Peyer's patch (tissue), 4 donors: ENCODE measurements around the gene CD164. TPM values are rescaled to one million over a fixed set of nuclear protein-coding genes. Genes with fewer than 3 reads are reported as not detected.
A peak's percentile ranks its signal among the peaks of the same experiment; 100 is the strongest.

Experiments used
- DNase-seq, 3 donors: peaks; one replicate each; pipeline ENCODE4 v3.0.0-alpha.2; 2017 to 2019
- H3K27ac ChIP-seq, 4 donors: fragments of 200-600 bp; sonication (generic); one replicate each; pipeline ENCODE4 v1.5.1; 2016 to 2019
- H3K27me3 ChIP-seq, 2 donors: fragments of 200-600 bp; sonication (generic); one replicate each; pipeline ENCODE4 v1.5.1; 2019
- H3K36me3 ChIP-seq, 3 donors: fragments of 200-600 bp; sonication (generic); one replicate each; pipeline ENCODE4 v1.5.1; 2016 to 2019
- H3K4me1 ChIP-seq, 4 donors: fragments of 200-600 bp; sonication (generic); one replicate each; pipeline ENCODE4 v1.5.1; 2016 to 2019
- H3K4me3 ChIP-seq, 4 donors: fragments of 200-600 bp; sonication (generic); 1 replicate in 3 of 4; 2 replicates in 1 of 4; pipeline ENCODE4 v1.5.1; 2016 to 2019; ENCODE audit warnings: mild to moderate bottlenecking in 1 of 4
- H3K9me3 ChIP-seq, 4 donors: fragments of 200-600 bp; sonication (generic); one replicate each; pipeline ENCODE4 v1.5.1; 2016 to 2019; ENCODE audit warnings: mild to moderate bottlenecking in 1 of 4
- CTCF ChIP-seq, 6 experiments: fragments of 450-650 bp in 4 of 6; fragments of 200-600 bp in 2 of 6; sonication (generic) in 1 of 6; IDR thresholded peaks; one replicate each; pipeline ENCODE4 v1.5.1; 2017 to 2019; ENCODE audit warnings: antibody characterized with exemption in 6 of 6, mild to moderate bottlenecking in 3 of 6, moderate library complexity in 1 of 6
- POLR2A ChIP-seq, 2 donors: fragments of 450-650 bp; IDR thresholded peaks; one replicate each; pipeline ENCODE4 v1.5.1; 2017; ENCODE audit warnings: antibody characterized with exemption in 2 of 2, mild to moderate bottlenecking in 2 of 2, moderate library complexity in 2 of 2
- total RNA-seq, 4 donors: library from RNA; depleted of rRNA; stranded (reverse); fragments of >200 nt; gene quantifications; one replicate each; pipeline ENCODE4 v1.1.0, GENCODE V29; 2016

The CD164 gene
- 100 to 1,000 TPM in 3 of 4 donors, 10 to 100 TPM in 1; 62.7 to 382 (median 216) TPM for total RNA-seq

GRCh38 chr6:109381747-109382575 is at the start of gene CD164:
Gene CD164, minus strand, starts transcription at chr6:109382467. Its CDS starts 89 bp downstream, at chr6:109382378.
- Histone ChIP-seq H3K4me1 (peaks cover 0 to 46% (median 10%) of the 10 kb centered on the region in 4 donors), H3K27ac (peak within 1 kb of the TSS; percentile 99 to 100 (median 100)), H3K9me3 (no peaks in the 10 kb centered on the region), H3K36me3 (peaks cover 0 to 16% (median 0%) of the 10 kb centered on the region in 3 donors), H3K27me3 (no peaks in the 10 kb centered on the region), H3K4me3 (peak within 1 kb of the TSS; percentile 91 to 99 (median 92))
- peak; percentile 94 to 97 (median 96) for DNase-seq
- TF ChIP-seq CTCF (IDR thresholded peaks at IDR 0.05) (peak in 1 of 6 experiments; percentile 1), POLR2A (IDR thresholded peaks at IDR 0.05) (peak; percentile 98)

- Histone ChIP-seq H3K9me3 (no peaks in the 10 kb centered on the region), H3K27ac (no peak overlapping the region), H3K27me3 (no peaks in the 10 kb centered on the region), H3K4me1 (no peaks in the 10 kb centered on the region), H3K36me3 (no peaks in the 10 kb centered on the region), H3K4me3 (no peak overlapping the region)
- TF ChIP-seq POLR2A (IDR thresholded peaks at IDR 0.05) (no peak), CTCF (IDR thresholded peaks at IDR 0.05) (no peak)
- DNase-seq = no peak
Measured at GRCh38 chr6:109429496-109429895, 47.2 kb upstream of the CD164 start.

GRCh38 chr6:109428889-109429477 is 46.7 kb upstream of the CD164 start:
- H3K4me3 ChIP-seq = no peak overlapping the region
- H3K27me3 ChIP-seq = no peaks in the 10 kb centered on the region
- H3K4me1 ChIP-seq = no peaks in the 10 kb centered on the region
- TF ChIP-seq POLR2A (IDR thresholded peaks at IDR 0.05) (no peak), CTCF (IDR thresholded peaks at IDR 0.05) (no peak)
- H3K27ac ChIP-seq = no peak overlapping the region
- DNase-seq = no peak
- no peaks in the 10 kb centered on the region for H3K9me3 ChIP-seq
- no peaks in the 10 kb centered on the region for H3K36me3 ChIP-seq

- H3K9me3 ChIP-seq = no peaks in the 10 kb centered on the region
- no peak for TF ChIP-seq CTCF (IDR thresholded peaks at IDR 0.05)
- TF ChIP-seq POLR2A (IDR thresholded peaks at IDR 0.05) = no peak
- H3K27me3 ChIP-seq = no peaks in the 10 kb centered on the region
- no peaks in the 10 kb centered on the region for H3K4me1 ChIP-seq
- no peak overlapping the region for H3K4me3 ChIP-seq
- H3K36me3 ChIP-seq = no peaks in the 10 kb centered on the region
- no peak for DNase-seq
- H3K27ac ChIP-seq = no peak overlapping the region
Measured at GRCh38 chr6:109424946-109425345, 42.7 kb upstream of the CD164 start.

- Histone ChIP-seq H3K4me3 (no peak overlapping the region), H3K27ac (no peak overlapping the region), H3K27me3 (no peaks in the 10 kb centered on the region), H3K9me3 (no peaks in the 10 kb centered on the region), H3K36me3 (no peaks in the 10 kb centered on the region), H3K4me1 (no peaks in the 10 kb centered on the region)
- TF ChIP-seq CTCF (IDR thresholded peaks at IDR 0.05) (no peak), POLR2A (IDR thresholded peaks at IDR 0.05) (no peak)
- no peak for DNase-seq
Measured at GRCh38 chr6:109421184-109421583, 38.9 kb upstream of the CD164 start.
